Left renal cortex interstitium (tissue), 4 donors: ENCODE measurements around the gene CDH15. TPM values are rescaled to one million over a fixed set of nuclear protein-coding genes. Genes with fewer than 3 reads are reported as not detected.

Experiments
- DNase-seq, 4 donors: peaks; one replicate each; pipeline ENCODE4 v3.0.0-alpha.2; 2013; ENCODE audit warnings: low read depth in 4 of 4, low spot score in 2 of 4, missing footprints in 1 of 4
- polyA plus RNA-seq, 4 donors: library from polyadenylated mRNA; unstranded; fragments of 120-200 nt; gene quantifications; one replicate each; pipeline ENCODE4 v1.2.1, GENCODE V29; 2013; ENCODE audit not compliant: insufficient read length in 4 of 4

Gene CDH15, protein sequence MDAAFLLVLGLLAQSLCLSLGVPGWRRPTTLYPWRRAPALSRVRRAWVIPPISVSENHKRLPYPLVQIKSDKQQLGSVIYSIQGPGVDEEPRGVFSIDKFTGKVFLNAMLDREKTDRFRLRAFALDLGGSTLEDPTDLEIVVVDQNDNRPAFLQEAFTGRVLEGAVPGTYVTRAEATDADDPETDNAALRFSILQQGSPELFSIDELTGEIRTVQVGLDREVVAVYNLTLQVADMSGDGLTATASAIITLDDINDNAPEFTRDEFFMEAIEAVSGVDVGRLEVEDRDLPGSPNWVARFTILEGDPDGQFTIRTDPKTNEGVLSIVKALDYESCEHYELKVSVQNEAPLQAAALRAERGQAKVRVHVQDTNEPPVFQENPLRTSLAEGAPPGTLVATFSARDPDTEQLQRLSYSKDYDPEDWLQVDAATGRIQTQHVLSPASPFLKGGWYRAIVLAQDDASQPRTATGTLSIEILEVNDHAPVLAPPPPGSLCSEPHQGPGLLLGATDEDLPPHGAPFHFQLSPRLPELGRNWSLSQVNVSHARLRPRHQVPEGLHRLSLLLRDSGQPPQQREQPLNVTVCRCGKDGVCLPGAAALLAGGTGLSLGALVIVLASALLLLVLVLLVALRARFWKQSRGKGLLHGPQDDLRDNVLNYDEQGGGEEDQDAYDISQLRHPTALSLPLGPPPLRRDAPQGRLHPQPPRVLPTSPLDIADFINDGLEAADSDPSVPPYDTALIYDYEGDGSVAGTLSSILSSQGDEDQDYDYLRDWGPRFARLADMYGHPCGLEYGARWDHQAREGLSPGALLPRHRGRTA
- 1 to 10 TPM; 1.7 to 3.8 (median 2.7) TPM for polyA plus RNA-seq

DNA sequence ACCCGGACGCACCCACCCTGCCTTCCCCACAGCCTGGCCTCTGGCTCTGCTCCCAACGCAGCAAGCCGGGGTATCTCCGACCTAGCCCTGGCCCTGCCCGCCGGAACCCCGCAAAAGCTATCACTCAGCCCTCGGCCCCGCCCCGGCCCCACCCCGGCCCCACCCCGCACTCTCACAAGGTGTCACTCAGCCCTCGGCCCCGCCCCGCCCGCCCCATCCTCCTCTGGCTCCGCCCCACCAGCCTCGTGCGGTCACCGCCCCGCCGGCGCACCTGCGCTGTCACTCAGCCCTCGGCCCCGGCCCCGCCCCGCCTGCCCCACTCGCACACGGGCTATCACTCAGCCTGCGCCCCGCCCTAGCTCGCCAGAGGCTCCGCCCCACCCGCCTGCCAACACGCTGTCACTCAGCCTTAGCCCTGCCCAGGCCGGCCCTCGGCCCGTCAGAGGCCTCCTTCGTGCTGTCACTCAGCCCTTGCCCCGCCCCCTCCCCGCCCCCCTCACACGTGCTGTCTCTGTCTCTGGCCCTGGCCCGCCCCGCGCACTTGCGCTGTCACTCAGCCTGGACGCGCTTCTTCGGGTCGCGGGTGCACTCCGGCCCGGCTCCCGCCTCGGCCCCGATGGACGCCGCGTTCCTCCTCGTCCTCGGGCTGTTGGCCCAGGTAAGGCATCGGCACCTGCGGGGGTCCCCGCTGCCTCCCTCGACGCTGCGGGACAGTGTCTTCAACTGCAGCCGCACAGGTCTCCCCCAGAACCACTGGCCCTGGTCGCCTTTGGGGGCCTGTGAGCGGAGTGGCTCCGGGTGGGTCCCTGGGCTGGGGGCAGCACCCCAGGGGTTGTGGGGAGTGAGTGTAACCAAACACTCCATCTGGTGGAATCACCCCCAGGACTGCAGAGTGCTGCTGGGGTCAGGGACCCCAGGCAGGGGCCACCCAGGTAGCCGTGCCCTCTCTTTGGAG, at the start of gene CDH15:
CDH15 (plus strand) TSS at position 533 of the 955 bp plus-strand sequence; CDS start at position 617, 84 bp downstream.
- DNase-seq = peak in 2 of 4 donors; percentile 71 to 86

DNA sequence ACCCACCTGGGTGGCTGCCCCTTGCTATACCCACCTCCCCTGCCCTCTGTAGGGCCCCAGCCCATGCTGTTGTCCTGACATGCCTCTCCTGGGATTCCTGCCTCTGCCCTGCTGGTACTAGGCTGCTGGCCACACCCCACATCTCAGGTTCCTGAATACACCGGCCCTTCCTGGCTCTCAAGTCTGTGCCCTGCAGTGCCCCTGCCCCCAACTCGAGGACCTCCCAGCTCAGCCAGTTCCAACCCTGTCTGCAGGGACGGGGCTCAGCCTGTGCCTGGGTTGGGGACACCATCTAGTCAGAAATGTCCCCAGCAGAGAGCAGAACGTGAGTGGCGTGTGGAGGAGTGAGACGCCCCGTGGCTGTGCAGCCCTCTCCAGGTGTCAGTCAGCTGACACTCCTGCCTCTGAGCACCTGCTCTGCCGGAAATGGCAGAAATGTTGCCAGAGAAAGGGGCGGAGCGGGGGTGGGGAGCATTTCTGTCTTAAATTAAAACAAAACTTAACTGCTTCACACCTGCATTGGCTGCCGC, 49.2 kb upstream of the CDH15 start:
- DNase-seq = no peak

DNA sequence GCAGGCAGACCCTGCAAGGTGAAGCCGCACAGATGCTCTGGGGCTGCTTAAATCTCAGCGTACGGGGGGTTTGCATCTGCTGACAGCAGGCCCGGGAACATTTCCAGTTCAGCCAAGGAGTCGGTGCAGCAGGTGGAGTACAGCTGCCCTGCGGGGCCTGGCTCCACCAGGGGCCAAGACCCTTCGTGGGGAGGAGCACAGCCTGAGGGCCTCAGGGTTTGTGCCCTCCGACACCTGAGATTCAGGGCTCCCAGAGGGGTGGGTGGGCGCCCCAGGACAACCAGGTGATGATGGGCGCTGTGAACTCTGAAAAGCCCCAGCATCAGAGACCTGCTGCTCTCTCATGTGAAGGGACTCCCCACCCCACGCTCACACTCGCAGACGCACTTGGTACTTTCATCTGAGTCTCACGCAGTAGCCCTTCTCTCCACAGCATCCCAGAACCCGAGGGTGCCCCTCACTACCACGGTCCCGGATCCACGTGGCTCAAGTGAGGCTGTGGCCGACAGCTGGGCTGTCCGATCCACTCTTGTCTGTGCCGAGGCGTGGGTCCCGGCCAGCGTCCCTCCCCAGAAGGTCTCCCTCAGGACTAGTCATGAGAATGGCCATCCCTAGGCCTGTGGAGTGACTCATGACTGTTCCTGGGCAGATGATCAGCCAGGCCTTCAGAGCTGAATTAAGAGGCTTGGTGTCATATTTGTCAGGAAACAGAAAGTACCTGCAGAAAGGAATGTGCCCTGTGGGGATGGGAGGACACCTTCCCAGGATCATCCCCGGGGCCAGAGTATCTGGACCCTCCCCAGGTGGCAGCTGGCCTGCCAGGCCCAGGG, 48.3 kb upstream of the CDH15 start:
- DNase-seq = no peak

DNA sequence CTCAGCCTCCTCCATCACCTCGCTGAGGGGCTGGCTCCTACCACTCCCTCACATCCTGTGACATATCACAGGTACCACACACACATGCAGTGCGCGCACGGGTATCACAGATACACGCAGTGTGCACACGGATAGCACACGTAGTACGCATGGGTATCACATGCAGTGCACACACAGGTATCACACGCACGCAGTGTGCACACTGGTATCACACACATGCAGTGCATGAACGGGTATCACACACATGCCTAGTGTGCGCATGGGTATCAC, 47.8 kb upstream of the CDH15 start:
- no peak for DNase-seq

DNA sequence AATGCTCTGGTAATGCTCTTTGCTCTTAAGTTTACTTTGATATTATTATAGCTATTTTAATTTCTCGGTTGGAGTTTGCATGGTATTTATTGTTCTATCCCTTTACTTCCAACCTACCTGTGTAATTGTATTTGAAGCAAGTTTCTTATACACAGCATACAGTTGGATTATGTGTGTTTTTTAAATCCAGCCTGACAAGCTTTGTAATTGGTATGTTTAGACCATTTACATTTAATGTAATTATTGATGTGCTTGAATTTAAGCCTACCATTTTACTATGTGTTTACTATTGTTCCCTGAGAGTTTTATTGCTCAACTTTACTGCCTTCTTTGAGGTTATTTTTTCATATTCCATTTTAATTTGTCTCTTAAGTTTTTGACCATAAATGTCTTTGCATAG, 42.2 kb upstream of the CDH15 start:
- no peak for DNase-seq

DNA sequence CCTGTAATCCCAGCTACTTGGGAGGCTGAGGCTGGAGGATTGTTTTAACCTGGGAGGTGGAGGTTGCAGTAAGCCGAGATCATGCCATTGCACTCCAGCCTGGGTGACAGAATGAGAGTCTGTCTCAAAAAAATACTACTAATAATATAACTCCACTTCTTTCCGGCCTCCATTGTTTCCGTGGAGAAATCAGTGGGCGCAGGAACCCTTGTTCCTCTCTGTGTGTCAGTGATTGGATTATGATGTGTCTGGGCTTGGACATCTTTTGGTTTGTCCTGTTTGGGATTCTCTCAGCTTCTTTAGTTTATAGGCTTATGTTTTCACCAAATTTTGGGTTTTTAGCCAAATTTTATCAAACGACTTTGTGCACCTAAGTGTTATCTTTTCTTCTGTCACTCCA, 41.1 kb upstream of the CDH15 start:
- DNase-seq = no peak

DNA sequence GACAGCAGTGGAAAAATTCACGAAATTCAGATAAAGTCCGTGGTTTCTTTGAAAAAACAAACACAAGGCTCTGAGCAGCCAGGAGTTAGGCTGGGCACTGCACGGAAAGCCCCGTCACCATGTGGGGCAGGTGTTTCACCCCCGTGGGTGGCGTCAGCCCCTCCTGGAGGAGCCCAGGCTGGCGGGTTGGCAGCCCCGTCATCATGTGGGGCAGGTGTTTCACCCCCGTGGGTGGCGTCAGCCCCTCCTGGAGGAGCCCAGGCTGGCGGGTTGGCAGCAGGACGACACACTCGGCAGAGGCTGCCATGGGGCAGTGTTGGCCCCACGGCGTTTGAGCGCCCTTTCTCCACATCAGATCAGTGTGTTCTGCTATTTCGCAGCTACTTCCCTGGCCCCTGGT, 39.8 kb upstream of the CDH15 start:
- DNase-seq = no peak

DNA sequence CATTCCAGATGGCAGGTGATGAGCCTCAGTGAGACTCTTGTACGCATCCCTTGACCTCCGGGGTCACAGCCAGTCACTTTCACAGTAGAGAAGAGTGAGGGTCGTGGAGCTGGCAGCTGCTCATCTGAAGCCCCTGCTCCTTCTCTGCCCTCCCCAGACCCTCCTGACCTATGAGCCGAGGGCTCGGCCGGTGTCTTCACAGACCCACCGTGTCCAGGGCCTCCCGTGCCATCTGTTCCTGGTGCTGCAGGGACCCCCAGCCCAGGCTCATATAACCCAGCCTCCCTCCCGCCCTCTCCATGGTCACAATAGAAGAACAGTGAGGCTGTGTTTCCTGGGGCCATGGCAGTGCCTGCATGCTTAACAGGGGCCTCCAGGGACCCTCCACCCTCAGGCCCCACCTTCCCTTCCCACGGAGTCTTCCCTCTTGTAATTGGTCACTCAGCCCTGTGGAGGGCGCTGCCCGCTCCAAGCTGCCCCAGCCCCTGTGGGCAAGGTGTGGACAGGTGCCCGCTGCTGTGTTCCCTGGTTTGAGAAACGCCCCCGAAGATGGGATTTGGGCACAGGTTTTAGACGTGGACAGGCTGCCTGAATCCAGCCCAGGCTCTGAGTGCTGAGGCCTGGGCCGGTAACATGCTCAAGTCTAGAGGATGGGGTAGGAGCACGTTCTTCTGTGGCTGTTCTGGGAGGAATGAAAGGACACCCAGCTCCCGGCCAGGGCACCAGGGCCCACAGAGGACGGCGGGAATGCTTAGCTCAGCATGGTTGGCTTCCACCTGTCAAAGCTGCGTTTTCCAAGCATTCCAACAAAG, 39.1 kb upstream of the CDH15 start:
- DNase-seq = no peak

DNA sequence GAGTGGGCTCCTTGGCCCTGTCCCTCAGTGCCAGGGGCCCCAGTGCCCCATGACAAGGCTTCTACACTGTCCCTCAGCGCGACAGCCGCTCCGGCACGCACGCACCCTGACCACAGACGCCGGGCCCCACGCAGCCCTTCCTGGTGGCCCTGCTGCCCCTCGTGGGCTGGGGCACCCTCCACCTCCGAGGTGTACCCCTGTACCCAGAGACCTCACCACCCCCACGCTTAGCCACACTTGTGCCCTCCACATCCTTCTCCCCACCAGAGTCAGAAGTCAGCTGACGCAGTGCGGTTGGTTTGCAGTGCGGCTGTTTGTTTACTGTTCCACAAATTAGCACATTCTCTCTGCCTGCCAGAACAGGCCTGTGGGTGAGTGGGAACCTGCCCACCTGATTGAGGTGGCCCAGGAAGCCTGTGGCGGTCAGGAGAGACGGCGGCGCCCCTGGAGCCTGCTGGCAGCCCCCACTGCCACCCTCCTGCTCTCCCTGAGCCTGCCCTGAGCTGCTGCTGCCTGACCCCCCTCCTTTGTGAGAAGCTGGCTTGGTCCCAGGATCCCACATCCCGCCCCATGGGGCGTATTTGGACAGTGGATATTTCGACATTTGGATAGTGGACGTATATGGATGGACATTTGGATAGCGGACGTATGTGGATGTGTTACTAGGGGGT, 38.0 kb upstream of the CDH15 start:
- no peak for DNase-seq

DNA sequence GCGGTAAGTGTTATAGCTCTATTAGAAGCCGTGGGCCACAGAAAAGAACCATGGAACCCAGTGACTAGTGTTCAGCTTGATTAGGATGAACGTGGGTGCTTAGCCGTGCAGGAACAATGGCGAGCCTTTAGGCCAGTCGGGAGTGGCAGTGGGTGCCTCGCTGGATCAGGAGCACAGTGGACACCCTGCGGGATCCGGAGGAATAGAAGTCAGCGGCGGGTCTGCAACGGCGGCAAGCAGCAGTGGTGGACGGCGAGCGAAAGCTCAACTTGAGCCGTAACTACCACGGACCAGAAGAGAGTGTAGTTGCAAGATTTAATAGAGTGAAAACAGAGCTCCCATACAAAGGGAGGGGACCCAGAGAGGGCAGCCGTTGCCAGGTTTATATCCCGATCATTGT, 37.3 kb upstream of the CDH15 start:
- DNase-seq = no peak

DNA sequence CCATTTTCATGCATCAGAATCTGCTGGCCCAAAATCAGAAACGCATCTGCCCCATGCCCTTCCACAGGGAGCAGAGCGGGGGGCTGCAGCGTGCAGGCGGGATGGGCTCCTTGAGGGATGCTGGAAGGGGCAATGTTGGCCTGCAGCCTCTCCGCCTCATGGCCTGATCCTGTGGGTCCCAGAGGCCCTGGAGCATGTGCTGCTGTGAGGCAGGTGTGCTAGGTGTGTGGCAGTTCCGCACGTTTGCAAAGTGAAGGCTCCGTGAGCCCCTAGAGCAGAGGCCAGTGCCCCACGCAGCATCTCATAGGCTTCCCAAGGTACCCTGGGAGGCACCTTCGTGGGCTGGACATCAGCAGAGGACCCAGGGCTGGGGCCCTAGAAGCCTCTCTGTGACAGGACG, 36.4 kb upstream of the CDH15 start:
- DNase-seq = no peak

DNA sequence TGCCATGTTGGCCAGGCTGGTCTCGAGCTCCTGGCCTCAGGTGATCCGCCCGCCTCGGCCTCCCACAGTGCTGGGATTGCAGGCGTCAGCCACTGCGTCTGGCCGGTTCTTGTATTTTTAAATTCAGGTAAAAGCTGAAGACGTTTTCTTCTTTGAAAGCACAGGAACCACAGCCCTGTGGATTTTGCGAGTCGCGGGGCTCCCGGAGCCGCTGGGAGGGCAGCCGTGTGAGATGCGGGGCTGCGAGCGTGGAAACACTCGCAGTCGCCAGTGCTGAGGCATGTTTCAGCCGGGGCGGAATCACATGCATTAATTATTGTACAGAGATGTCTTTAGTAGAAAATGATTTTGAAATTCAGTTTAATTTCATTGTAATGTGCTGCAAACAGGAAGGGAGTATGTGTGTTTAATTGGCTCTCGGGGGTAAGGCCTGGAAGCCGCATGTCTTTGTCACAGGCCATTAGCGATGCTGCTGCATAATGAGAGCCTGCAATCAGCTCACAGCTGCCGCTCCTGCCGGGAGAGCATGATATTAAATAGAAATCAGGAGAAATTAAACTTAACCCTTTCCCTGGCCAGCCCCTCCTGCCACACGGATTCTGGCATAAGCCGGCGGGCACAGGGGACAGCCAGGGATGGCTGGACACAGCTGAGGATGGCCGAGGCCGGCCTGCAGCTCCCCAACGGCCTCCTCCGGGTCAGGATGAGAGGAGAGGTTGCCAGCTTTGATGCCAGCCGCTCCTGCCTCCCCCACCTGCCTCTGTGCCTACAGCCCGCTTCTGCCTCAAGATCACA, 35.4 kb upstream of the CDH15 start:
- DNase-seq = no peak

DNA sequence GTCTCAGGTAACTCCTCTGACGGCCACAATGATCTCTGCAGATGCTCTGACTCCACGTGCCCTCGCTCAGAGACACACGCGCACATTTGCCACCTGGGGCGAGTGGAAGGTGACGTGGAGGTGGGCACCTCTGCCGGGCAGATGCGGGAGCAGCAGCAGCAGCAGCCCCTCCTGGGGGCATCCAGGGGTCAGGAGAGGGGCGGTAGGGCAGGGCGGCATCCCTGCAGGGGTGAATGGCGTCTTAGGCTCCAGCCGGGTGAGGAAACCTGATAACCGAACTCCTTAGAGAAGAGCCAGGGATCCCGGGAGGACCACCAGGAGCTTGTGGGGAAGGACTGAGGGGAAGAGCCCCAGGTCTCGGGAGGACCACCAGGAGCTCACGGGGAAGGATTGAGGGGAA, 34.6 kb upstream of the CDH15 start:
- DNase-seq = no peak

DNA sequence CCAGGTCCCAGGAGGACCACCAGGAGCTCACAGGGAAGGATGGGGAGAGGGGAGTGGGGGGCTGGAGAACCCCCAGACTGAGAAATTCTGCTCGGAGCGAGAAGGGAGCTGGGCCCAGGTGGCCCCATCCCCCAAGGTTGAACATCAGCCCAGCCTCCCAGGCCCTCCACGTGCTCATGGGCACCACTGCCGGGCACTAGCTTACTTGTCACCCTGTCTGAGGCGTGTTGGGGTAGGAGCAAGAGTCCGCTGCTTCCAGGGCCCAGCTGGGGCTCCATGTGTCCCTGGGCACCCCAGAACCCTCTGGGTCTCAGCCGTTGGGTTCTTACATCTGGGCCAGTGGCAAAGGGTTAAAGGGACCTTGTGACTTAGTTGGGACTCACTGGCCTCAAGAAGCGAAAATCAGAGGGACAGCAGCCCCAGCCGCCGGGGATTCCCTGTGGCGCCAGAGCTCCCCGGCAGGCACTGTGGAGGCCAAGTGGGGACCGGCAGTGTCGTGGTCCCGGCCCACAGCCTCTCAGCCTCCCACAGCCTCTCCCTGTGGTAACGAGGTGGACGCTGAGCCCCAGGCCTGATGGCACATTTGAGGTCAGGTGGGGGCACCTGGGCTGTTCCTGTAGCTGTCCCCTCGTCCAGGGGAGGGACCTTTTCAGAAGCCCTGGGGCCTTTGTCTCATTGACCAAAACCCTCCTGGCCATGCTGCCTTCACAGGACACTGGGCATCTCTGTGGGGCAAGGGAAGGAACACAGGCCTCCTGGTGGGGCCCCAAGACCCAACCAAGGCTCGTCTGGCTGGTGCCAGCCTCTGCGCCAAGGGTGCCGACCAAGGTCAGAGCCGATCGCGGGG, 33.7 kb upstream of the CDH15 start:
- DNase-seq = no peak

DNA sequence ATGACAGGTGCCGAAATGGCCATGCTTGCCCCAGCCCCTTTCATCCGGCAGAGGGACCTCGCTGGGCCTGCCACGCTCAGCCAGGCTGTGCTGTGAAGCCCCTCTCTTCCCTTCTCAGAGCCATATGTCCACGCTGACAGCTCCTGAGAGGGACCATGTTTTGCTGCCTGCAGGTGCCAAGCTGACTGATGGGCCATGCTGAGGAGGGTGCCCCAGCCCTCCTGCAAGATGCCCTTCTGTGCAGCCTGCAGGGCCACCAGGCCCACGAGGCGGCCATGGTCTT, 33.1 kb upstream of the CDH15 start:
- DNase-seq = no peak

DNA sequence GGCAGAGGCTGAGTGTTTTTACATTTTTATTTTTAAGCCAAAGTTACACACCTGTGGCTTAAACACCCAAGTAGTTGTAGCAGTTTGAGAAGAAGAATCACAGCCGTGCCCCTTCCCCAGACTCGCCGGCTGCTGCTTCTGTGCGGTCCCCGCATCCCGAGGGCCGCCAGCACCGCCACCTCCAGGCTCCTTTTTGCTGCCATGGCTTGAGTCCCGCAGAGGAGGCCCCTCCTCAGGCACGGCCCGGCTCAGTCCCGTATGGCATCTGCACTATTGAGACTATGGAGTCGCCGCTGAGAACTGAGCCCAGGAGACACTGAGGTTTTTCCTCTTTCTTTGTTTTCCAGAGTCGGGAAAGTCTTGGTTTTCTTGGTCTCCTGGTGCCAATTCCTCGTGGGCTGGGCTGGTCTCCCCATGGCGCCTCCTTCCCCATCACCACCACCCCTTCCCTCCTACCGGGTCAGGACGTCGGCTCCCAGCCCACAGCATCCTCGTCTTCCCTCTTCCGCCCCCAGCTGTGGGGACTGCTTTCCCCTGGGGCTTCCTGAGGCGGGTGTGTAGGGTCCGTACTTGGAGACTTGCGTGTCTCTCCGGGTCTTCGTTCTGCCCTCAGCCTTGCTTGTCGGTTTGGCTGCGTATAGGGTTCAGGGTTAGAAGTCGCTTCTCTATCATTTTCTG, 32.6 kb upstream of the CDH15 start:
- DNase-seq = no peak
